Measurements from ENCODE around the gene SLC9C1. TPM values are rescaled to one million over a fixed set of nuclear protein-coding genes. Genes with fewer than 3 reads are reported as not detected.
A peak's percentile ranks its signal among the peaks of the same experiment; 100 is the strongest.
"Not testable (repeated sequence)": the region's sequence is repeated elsewhere in the genome, so short reads cannot be mapped to it uniquely, and the experiment has no call there.

Gene SLC9C1
- total and polyA plus RNA-seq, 9 of the 15 experiments (the other 6 are each of a cell fraction or from before 2014, with no cell fraction given): not detected

GRCh38 chr3:112185423-112186035 lies 108.5 kb downstream of the SLC9C1 start:
- in situ Hi-C loops (cut with MboI); H3K79me2 ChIP-seq (ENCODE audit: control insufficient read depth, insufficient read depth, low read length); ATAC-seq; H2AFZ ChIP-seq (ENCODE audit: low read depth, low read length); intact Hi-C loops (cut with micrococcal nuclease); DNase-seq (ENCODE audit: extremely low read depth in 1 of 4, low spot score in 3 of 4); POLR2A ChIA-PET; FAIRE-seq; H3K27ac ChIP-seq (ENCODE audit: extremely low read depth, low read depth, low read length); H3K4me3 ChIP-seq; H3K4me2 ChIP-seq (ENCODE audit: insufficient read depth, low read length); H4K20me1 ChIP-seq (replicated peaks; ENCODE audit: control insufficient read depth, insufficient read depth, low read length); H3K36me3 ChIP-seq (ENCODE audit: control insufficient read depth, insufficient read depth, low read length); BruUV-seq (replicated peaks); H3K4me1 ChIP-seq (replicated peaks in 1 of 2; ENCODE audit: control insufficient read depth in 2 of 2, insufficient read depth in 2 of 2, low read length in 2 of 2); CTCF ChIA-PET (ENCODE audit: low intra/inter-chr PET ratio); H3K9me1 ChIP-seq (ENCODE audit: control insufficient read depth, insufficient read depth, low read length); H3K27me3 ChIP-seq (ENCODE audit: control insufficient read depth in 2 of 2, insufficient read depth in 2 of 2, low read length in 2 of 2); H3K9ac ChIP-seq (ENCODE audit: insufficient read depth in 1 of 2, low read depth in 2 of 2, low read length in 2 of 2); H3K9me3 ChIP-seq (replicated peaks; ENCODE audit: control insufficient read depth, insufficient read depth, low read depth, low read length): not testable (repeated sequence)
- WGBS (ENCODE audit: insufficient coverage, low coverage, missing lambda C conversion rate): no CpG with 5 or more reads among the region's 42 CpGs
- TF ChIP-seq HNRNPLL (IDR thresholded peaks at IDR 0.05; ENCODE audit: low read depth, low read length, poor library complexity, severe bottlenecking): peak; percentile 32

DNA sequence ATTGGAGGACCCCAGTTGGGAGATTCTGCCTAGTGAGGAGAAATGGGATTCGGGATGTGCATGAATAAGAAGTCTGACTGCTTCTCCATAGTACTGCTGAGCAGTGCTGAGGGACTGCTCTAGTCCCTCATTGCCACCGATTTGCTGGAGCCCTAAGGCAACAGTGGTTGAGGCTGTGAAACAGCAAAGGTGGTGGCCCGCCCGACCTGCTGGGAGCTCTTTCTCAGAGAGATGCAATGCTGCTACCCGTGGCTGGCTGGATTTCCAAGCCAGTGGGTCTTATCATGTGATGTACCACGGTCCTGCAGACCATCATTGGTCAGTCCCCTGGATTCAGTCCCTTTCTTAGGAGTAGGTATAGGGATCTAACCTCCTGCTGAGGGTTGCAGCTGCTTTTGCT lies 118.4 kb downstream of the SLC9C1 start:
- ChIA-PET POLR2A (no interaction called here), CTCF (ENCODE audit: low intra/inter-chr PET ratio) (no interaction called here)
- WGBS (ENCODE audit: insufficient coverage, low coverage, missing lambda C conversion rate): 0% methylated on average over 3 of the region's 6 CpGs
- Histone ChIP-seq H2AFZ (ENCODE audit: low read depth, low read length) (no peak overlapping the region), H3K79me2 (ENCODE audit: control insufficient read depth, insufficient read depth, low read length) (no peaks in the 10 kb centered on the region), H3K36me3 (ENCODE audit: control insufficient read depth, insufficient read depth, low read length) (no peaks in the 10 kb centered on the region), H3K9me3 (replicated peaks; ENCODE audit: control insufficient read depth, insufficient read depth, low read depth, low read length) (no peaks in the 10 kb centered on the region), H3K9me1 (ENCODE audit: control insufficient read depth, insufficient read depth, low read length) (no peaks in the 10 kb centered on the region), H3K27ac (ENCODE audit: extremely low read depth, low read depth, low read length) (no peak overlapping the region), H3K4me2 (ENCODE audit: insufficient read depth, low read length) (no peak overlapping the region), H3K27me3 (ENCODE audit: control insufficient read depth in 2 of 2, insufficient read depth in 2 of 2, low read length in 2 of 2) (no peaks in the 10 kb centered on the region), H3K4me1 (replicated peaks in 1 of 2; ENCODE audit: control insufficient read depth in 2 of 2, insufficient read depth in 2 of 2, low read length in 2 of 2) (no peaks in the 10 kb centered on the region), H3K4me3 (no peak overlapping the region), H3K9ac (ENCODE audit: insufficient read depth in 1 of 2, low read depth in 2 of 2, low read length in 2 of 2) (no peak overlapping the region), H4K20me1 (replicated peaks; ENCODE audit: control insufficient read depth, insufficient read depth, low read length) (no peaks in the 10 kb centered on the region)
- ATAC-seq (no peak), DNase-seq (ENCODE audit: extremely low read depth in 1 of 4, low spot score in 3 of 4) (no peak), FAIRE-seq (no peak)
- in situ Hi-C loops (cut with MboI): no loop called here
- intact Hi-C loops (cut with micrococcal nuclease): no loop called here
- BruUV-seq (replicated peaks): no TSS peak
- TF ChIP-seq NFE2L1 (tag; IDR thresholded peaks at IDR 0.05; ENCODE audit: borderline replicate concordance, low read depth) (no peak), PYGO2 (tag; IDR thresholded peaks at IDR 0.05) (no peak), GTF3C2 (IDR thresholded peaks at IDR 0.05; ENCODE audit: borderline replicate concordance, extremely low read depth, insufficient read length) (no peak), ZC3H4 (CRISPR knock-in tag; IDR thresholded peaks at IDR 0.05; ENCODE audit: borderline replicate concordance) (no peak), SRSF3 (IDR thresholded peaks at IDR 0.05; ENCODE audit: insufficient read depth, low read length) (no peak)
- TF ChIP-seq, protein P1, sequence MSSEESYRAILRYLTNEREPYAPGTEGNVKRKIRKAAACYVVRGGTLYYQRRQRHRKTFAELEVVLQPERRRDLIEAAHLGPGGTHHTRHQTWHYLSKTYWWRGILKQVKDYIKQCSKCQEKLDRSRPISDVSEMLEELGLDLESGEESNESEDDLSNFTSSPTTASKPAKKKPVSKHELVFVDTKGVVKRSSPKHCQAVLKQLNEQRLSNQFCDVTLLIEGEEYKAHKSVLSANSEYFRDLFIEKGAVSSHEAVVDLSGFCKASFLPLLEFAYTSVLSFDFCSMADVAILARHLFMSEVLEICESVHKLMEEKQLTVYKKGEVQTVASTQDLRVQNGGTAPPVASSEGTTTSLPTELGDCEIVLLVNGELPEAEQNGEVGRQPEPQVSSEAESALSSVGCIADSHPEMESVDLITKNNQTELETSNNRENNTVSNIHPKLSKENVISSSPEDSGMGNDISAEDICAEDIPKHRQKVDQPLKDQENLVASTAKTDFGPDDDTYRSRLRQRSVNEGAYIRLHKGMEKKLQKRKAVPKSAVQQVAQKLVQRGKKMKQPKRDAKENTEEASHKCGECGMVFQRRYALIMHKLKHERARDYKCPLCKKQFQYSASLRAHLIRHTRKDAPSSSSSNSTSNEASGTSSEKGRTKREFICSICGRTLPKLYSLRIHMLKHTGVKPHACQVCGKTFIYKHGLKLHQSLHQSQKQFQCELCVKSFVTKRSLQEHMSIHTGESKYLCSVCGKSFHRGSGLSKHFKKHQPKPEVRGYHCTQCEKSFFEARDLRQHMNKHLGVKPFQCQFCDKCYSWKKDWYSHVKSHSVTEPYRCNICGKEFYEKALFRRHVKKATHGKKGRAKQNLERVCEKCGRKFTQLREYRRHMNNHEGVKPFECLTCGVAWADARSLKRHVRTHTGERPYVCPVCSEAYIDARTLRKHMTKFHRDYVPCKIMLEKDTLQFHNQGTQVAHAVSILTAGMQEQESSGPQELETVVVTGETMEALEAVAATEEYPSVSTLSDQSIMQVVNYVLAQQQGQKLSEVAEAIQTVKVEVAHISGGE (CRISPR knock-in tag; IDR thresholded peaks at IDR 0.05): no peak
